Esophagus squamous epithelium (tissue), 5 donors: ENCODE measurements around the gene EPS8. TPM values are rescaled to one million over a fixed set of nuclear protein-coding genes. Genes with fewer than 3 reads are reported as not detected.

ENCODE experiments used
- DNase-seq: peaks from one replicate; lab custom pipeline; 2025; lab: John Stamatoyannopoulos, UW
- H3K27ac ChIP-seq, 4 donors: fragments of 200-600 bp; sonication (generic); one replicate each; pipeline ENCODE4 v1.5.1; 2016 to 2019; ENCODE audit warnings: mild to moderate bottlenecking in 1 of 4
- H3K27me3 ChIP-seq, 4 donors: fragments of 200-600 bp; sonication (generic); 1 replicate in 3 of 4; 2 replicates in 1 of 4; pipeline versions ENCODE4 v1.5.1 to v1.6.0; 2017 to 2021; ENCODE audit warnings: antibody characterized with exemption in 1 of 4
- H3K36me3 ChIP-seq, 3 donors: fragments of 200-600 bp; sonication (generic); one replicate each; pipeline ENCODE4 v1.5.1; 2016 to 2019
- H3K4me1 ChIP-seq, 3 donors: fragments of 200-600 bp; sonication (generic); one replicate each; pipeline ENCODE4 v1.5.1; 2017 to 2019
- H3K4me3 ChIP-seq, 4 donors: fragments of 200-600 bp; sonication (generic); 1 replicate in 3 of 4; 2 replicates in 1 of 4; pipeline ENCODE4 v1.5.1; 2016 to 2019; ENCODE audit warnings: mild to moderate bottlenecking in 2 of 4, moderate library complexity in 1 of 4
- H3K9me3 ChIP-seq, 3 donors: fragments of 200-600 bp; sonication (generic); one replicate each; pipeline ENCODE4 v1.5.1; 2016 to 2019
- CTCF ChIP-seq, 6 experiments: fragments of 450-650 bp in 4 of 6; fragments of 200-600 bp in 2 of 6; sonication (generic) in 2 of 6; IDR thresholded peaks; one replicate each; pipeline ENCODE4 v1.5.1; 2016 to 2019; ENCODE audit warnings: antibody characterized with exemption in 6 of 6, mild to moderate bottlenecking in 4 of 6, moderate library complexity in 4 of 6
- POLR2A ChIP-seq, 4 donors: fragments of 450-650 bp; IDR thresholded peaks; one replicate each; pipeline ENCODE4 v1.6.1; 2017; ENCODE audit warnings: antibody characterized with exemption in 4 of 4, mild to moderate bottlenecking in 4 of 4, moderate library complexity in 3 of 4
- WGBS, 2 donors: methylation state at CpG; one replicate each; pipeline ENCODE4 v1.1.5; 2018; 5-methylcytosine and 5-hydroxymethylcytosine counted together
- intact Hi-C: fragments of 100-400 bp; cut with DNase I; formaldehyde crosslinking; loops from one replicate; pipeline ENCODE4 v1.15.0; 2022
- total RNA-seq, 4 donors: library from RNA; depleted of rRNA; stranded (reverse); fragments of >200 nt; gene quantifications; one replicate each; pipeline ENCODE4 v1.1.0, GENCODE V29; 2016
- donor health status: DM: yes; HTN: yes; CAD: no.

EPS8 gene
- total RNA-seq, 4 donors from 2014 or later = 14.2 to 56.6 (median 17.7) TPM

GRCh38 chr12:15608941-15609340, 180.2 kb downstream of the EPS8 start:
- no peak for TF ChIP-seq CTCF (IDR thresholded peaks at IDR 0.05)
- intact Hi-C loops = no loop called here
- H3K4me1 ChIP-seq = no peaks in the 10 kb centered on the region
- DNase-seq = no peak
- WGBS, 2 donors = 68 to 75% methylated on average over 1 of the region's 1 CpG
- H3K27me3 ChIP-seq = no peaks in the 10 kb centered on the region
- H3K9me3 ChIP-seq = peaks cover 0 to 3% (median 0%) of the 10 kb centered on the region in 3 donors
- H3K27ac ChIP-seq = no peak overlapping the region
- no peak overlapping the region for H3K4me3 ChIP-seq
- H3K36me3 ChIP-seq = no peaks in the 10 kb centered on the region

GRCh38 chr12:15608406-15608805, 180.8 kb downstream of the EPS8 start:
- WGBS, 2 donors = 50 to 72% methylated on average over 1 of the region's 1 CpG
- no peaks in the 10 kb centered on the region for H3K9me3 ChIP-seq
- DNase-seq = no peak
- no peak overlapping the region for H3K4me3 ChIP-seq
- H3K27ac ChIP-seq = no peak overlapping the region
- intact Hi-C loops = no loop called here
- H3K36me3 ChIP-seq = no peaks in the 10 kb centered on the region
- H3K27me3 ChIP-seq = no peaks in the 10 kb centered on the region
- no peak for TF ChIP-seq CTCF (IDR thresholded peaks at IDR 0.05)
- no peaks in the 10 kb centered on the region for H3K4me1 ChIP-seq

GRCh38 chr12:15605881-15606590, 183.2 kb downstream of the EPS8 start:
- TF ChIP-seq POLR2A (IDR thresholded peaks at IDR 0.05) (no peak), CTCF (IDR thresholded peaks at IDR 0.05) (no peak)
- Histone ChIP-seq H3K27me3 (no peaks in the 10 kb centered on the region), H3K9me3 (no peaks in the 10 kb centered on the region), H3K4me3 (no peak overlapping the region), H3K27ac (no peak overlapping the region), H3K36me3 (no peaks in the 10 kb centered on the region), H3K4me1 (peaks cover 0 to 2% (median 0%) of the 10 kb centered on the region in 3 donors)
- DNase-seq = no peak
- intact Hi-C loops = no loop called here
- WGBS, 2 donors = 83 to 90% methylated on average over 10 of the region's 10 CpGs

- intact Hi-C loops = no loop called here
- no peaks in the 10 kb centered on the region for H3K9me3 ChIP-seq
- TF ChIP-seq POLR2A (IDR thresholded peaks at IDR 0.05) = no peak
- no peak for TF ChIP-seq CTCF (IDR thresholded peaks at IDR 0.05)
- no peak for DNase-seq
- H3K27ac ChIP-seq = no peak overlapping the region
- H3K27me3 ChIP-seq = no peaks in the 10 kb centered on the region
- H3K4me3 ChIP-seq = no peak overlapping the region
- H3K36me3 ChIP-seq = no peaks in the 10 kb centered on the region
- peaks cover 0 to 15% (median 13%) of the 10 kb centered on the region in 3 donors for H3K4me1 ChIP-seq
- WGBS, 2 donors = 82 to 84% methylated on average over 4 of the region's 4 CpGs
Measured at GRCh38 chr12:15603474-15604085, 185.6 kb downstream of the EPS8 start.

- TF ChIP-seq POLR2A (IDR thresholded peaks at IDR 0.05) (no peak), CTCF (IDR thresholded peaks at IDR 0.05) (no peak)
- peaks cover 0 to 15% (median 13%) of the 10 kb centered on the region in 3 donors for H3K4me1 ChIP-seq
- no peaks in the 10 kb centered on the region for H3K9me3 ChIP-seq
- H3K27me3 ChIP-seq = no peaks in the 10 kb centered on the region
- DNase-seq = no peak
- no peak overlapping the region for H3K27ac ChIP-seq
- intact Hi-C loops = no loop called here
- no peaks in the 10 kb centered on the region for H3K36me3 ChIP-seq
- no peak overlapping the region for H3K4me3 ChIP-seq
- 86 to 95% methylated on average over 3 of the region's 3 CpGs for WGBS, 2 donors
Measured at GRCh38 chr12:15602051-15602672, 187.0 kb downstream of the EPS8 start.
